DND-41 (cell line): Measurements from ENCODE around the gene IL21R.

Experiments used
- EZH2 ChIP-seq: IDR thresholded peaks from 3 replicates; pipeline ENCODE4 v1.6.1; 2012; ENCODE audit warnings: borderline replicate concordance, low read depth, mild to moderate bottlenecking, moderate library complexity, low read length, inconsistent platforms; ENCODE audit not compliant: severe bottlenecking
- TF ChIP-seq, protein P1 (sequence below): IDR thresholded peaks from 2 replicates; pipeline ENCODE4 v1.5.1; 2012; ENCODE audit warnings: borderline replicate concordance, low read length, moderate library complexity, mild to moderate bottlenecking; ENCODE audit not compliant: poor library complexity, severe bottlenecking; ENCODE audit errors: extremely low read depth

DNA sequence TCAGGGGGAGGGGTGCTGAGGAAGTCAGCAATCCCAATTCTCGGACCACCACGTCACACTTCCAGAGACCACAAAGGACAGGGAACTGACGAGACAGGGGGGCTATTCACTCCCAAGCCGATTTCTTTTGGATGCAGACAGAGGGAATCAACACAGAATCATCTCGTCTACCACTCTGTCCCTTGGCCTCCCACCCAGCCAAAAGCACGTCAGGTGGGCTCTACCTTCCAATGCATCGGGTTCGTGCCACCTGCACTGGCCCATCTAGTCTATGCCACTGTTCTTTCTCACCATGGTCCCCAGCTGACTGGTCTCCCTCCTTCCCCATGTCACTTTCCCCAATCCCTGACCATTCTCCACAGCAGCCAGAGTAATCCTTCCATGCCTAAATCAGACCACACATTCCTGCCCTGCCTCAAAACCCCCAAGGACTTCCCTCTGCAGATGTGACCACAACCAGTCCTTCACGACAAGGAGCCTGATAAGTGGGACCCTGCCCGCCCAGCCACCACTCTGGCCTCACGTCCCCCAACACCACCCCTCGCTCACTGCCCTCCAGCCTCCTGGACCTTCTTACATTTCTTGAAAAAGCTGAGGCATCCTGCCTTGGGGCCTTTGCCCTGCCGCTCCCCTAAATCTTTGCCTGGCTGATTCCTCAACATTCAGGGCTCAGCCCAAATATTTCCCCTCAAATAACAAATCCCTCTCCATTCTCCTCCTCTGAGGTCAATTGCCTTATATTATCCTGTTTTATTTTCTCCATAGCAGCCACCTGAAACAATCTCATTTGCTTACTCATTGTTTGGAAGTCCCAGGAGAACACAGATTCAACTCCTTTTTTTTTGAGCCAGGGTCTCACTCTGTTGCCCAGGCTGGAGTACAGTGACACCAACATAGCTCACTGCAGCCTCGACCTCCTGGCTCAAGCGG lies 70.4 kb downstream of the IL21R start:
- TF ChIP-seq, protein P1, sequence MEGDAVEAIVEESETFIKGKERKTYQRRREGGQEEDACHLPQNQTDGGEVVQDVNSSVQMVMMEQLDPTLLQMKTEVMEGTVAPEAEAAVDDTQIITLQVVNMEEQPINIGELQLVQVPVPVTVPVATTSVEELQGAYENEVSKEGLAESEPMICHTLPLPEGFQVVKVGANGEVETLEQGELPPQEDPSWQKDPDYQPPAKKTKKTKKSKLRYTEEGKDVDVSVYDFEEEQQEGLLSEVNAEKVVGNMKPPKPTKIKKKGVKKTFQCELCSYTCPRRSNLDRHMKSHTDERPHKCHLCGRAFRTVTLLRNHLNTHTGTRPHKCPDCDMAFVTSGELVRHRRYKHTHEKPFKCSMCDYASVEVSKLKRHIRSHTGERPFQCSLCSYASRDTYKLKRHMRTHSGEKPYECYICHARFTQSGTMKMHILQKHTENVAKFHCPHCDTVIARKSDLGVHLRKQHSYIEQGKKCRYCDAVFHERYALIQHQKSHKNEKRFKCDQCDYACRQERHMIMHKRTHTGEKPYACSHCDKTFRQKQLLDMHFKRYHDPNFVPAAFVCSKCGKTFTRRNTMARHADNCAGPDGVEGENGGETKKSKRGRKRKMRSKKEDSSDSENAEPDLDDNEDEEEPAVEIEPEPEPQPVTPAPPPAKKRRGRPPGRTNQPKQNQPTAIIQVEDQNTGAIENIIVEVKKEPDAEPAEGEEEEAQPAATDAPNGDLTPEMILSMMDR: no peak
- TF ChIP-seq EZH2: no peak
